ENCODE data around the gene OSBPL3.

The OSBPL3 gene

GRCh38 chr7:24936121-24936824, 43.7 kb downstream of the OSBPL3 start:
- no peaks in the 10 kb centered on the region for H3K36me3 ChIP-seq
- H3K27ac ChIP-seq: no peak overlapping the region
- H3K9me3 ChIP-seq (ENCODE audit: severe bottlenecking): no peaks in the 10 kb centered on the region
- no peaks in the 10 kb centered on the region for H3K27me3 ChIP-seq (ENCODE audit: insufficient read depth, low read depth, severe bottlenecking)
- no peak for TF ChIP-seq CTCF (IDR thresholded peaks at IDR 0.05; ENCODE audit: low read depth, low read length)
- no peak overlapping the region for H3K4me3 ChIP-seq (ENCODE audit: low read depth, low read length)
- no peak for DNase-seq

DNA sequence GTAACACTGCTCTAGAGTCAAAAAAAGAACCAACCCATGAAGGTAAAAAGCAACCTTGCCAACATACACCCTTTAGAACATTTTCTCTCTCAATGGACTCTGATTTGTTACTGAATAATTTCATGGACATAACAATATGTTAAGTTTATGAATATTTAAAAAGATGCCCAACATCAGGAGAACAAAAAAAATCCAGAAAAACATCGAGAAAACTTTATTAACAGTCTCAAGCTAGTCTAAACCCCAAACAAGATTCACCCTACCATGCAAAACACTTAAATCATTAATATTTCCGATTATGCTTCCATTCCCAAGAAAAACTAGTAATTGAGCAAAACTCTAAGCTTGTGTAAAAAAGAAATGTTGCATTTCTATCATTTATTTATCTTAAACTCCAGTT, 46.7 kb downstream of the OSBPL3 start:
- Histone ChIP-seq H3K4me3 (ENCODE audit: low read depth, low read length) (no peak overlapping the region), H3K27ac (no peak overlapping the region), H3K36me3 (no peaks in the 10 kb centered on the region), H3K9me3 (ENCODE audit: severe bottlenecking) (no peaks in the 10 kb centered on the region), H3K27me3 (ENCODE audit: insufficient read depth, low read depth, severe bottlenecking) (no peaks in the 10 kb centered on the region)
- no peak for TF ChIP-seq CTCF (IDR thresholded peaks at IDR 0.05; ENCODE audit: low read depth, low read length)
- no peak for DNase-seq

GRCh38 chr7:24932815-24933214, 47.2 kb downstream of the OSBPL3 start:
- Histone ChIP-seq H3K9me3 (ENCODE audit: severe bottlenecking) (no peaks in the 10 kb centered on the region), H3K27me3 (ENCODE audit: insufficient read depth, low read depth, severe bottlenecking) (no peaks in the 10 kb centered on the region), H3K36me3 (no peaks in the 10 kb centered on the region), H3K4me3 (ENCODE audit: low read depth, low read length) (no peak overlapping the region), H3K27ac (no peak overlapping the region)
- DNase-seq: no peak
- TF ChIP-seq CTCF (IDR thresholded peaks at IDR 0.05; ENCODE audit: low read depth, low read length): no peak

- TF ChIP-seq CTCF (IDR thresholded peaks at IDR 0.05; ENCODE audit: low read depth, low read length): no peak
- H3K9me3 ChIP-seq (ENCODE audit: severe bottlenecking): no peaks in the 10 kb centered on the region
- H3K27me3 ChIP-seq (ENCODE audit: insufficient read depth, low read depth, severe bottlenecking): no peaks in the 10 kb centered on the region
- no peak overlapping the region for H3K4me3 ChIP-seq (ENCODE audit: low read depth, low read length)
- H3K27ac ChIP-seq: no peak overlapping the region
- H3K36me3 ChIP-seq: no peaks in the 10 kb centered on the region
- no peak for DNase-seq
These were observed 47.6 kb downstream of the OSBPL3 start for GRCh38 chr7:24932389-24932788.

DNA sequence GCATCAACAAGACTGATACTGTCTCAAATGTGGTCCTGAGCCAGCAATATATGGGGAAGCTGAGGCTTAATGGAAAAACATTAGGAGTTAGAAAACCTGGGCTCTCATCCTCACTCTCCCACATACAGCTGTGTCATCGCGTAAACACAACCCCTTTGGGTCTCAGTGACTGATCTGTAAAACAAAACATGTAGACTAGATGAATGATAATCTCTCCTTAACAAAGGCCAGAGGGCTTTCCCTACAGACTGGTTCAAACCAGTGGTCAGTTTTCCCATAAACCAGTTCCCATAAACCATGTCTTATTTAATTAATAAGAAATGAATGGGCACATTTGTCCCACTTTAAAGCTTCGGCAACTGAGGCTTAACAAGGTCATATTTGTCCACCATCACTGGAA, 48.1 kb downstream of the OSBPL3 start:
- Histone ChIP-seq H3K27ac (no peak overlapping the region), H3K36me3 (no peaks in the 10 kb centered on the region), H3K9me3 (ENCODE audit: severe bottlenecking) (no peaks in the 10 kb centered on the region), H3K27me3 (ENCODE audit: insufficient read depth, low read depth, severe bottlenecking) (no peaks in the 10 kb centered on the region), H3K4me3 (ENCODE audit: low read depth, low read length) (no peak overlapping the region)
- DNase-seq: no peak
- no peak for TF ChIP-seq CTCF (IDR thresholded peaks at IDR 0.05; ENCODE audit: low read depth, low read length)

DNA sequence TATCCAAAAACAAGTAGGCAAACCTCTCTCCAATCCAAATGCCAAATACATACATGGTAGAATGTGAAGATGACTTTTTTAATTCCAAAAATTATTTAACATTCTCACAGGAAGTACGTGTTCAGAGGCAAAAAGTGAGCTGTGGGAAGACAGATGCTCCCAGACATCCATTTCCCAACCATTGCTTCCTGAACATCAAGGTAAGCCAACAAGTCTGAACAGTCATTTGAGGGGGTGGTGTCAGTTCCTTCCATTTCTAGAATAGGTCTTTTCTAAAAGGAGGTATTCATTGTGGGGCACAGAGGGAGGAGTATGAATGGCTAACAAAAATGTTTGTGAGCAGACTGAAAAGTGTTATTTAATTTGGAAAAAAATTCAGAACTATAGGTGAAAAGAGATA, 49.1 kb downstream of the OSBPL3 start:
- TF ChIP-seq CTCF (IDR thresholded peaks at IDR 0.05; ENCODE audit: low read depth, low read length): no peak
- H3K27ac ChIP-seq: no peak overlapping the region
- H3K9me3 ChIP-seq (ENCODE audit: severe bottlenecking): no peaks in the 10 kb centered on the region
- H3K27me3 ChIP-seq (ENCODE audit: insufficient read depth, low read depth, severe bottlenecking): no peaks in the 10 kb centered on the region
- no peak overlapping the region for H3K4me3 ChIP-seq (ENCODE audit: low read depth, low read length)
- no peak for DNase-seq
- no peaks in the 10 kb centered on the region for H3K36me3 ChIP-seq

All from WERI-Rb-1 (cell line).